GM21367 (cell line): ENCODE data around the gene ZBTB40.

Source experiments
- ATAC-seq: cut with Tn5 transposase; IDR thresholded peaks from one replicate; pipeline ENCODE4 v1.9.1; 2021; ENCODE audit not compliant: unreplicated experiment

Gene ZBTB40

DNA sequence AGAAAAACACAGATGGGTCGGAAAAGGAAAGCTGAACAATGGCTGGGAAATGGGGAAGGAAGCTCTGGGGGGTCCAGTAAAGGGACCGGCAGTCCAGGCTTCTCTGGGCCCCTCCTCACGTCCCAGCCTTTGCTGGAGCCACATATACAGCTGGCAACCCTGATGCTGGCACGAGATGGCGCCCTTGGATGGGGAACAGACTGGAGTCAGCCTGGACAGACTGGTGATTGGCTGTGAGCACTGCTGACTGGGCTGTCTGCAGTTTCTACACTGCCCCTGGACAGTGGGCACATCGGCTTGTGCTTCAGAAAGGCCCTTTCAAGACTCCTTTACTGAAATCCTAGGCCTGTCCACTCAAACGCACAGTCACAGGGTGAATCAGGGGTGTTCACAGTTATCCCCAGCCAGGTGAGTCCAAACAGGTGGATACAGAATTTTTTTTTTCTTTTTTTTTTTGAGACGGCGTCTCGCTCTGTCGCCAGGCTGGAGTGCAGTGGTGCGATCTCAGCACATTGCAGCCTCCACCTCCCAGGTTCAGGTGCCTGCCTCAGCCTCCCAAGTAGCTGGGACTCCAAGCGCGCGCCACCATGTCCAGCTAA lies 31.1 kb upstream of the ZBTB40 start:
- ATAC-seq = no peak

DNA sequence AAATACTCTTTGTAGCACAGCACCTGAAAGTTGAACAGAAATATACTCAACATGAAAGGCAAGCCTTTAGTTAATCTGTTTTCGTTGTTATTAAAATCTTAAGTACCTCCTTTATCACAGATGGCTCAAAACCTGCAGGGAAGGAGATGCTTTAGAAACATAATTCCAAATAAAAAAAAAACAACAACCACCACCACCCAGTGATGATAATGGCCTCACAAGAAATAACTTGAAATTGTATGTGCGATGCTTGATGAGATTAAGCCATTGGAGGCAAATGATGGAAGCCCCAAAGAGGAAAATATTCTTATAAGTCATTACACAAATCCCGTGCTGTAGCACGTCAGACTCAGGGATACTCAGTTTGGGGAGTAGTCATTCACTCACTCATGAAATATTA lies 24.9 kb upstream of the ZBTB40 start:
- ATAC-seq = no peak

DNA sequence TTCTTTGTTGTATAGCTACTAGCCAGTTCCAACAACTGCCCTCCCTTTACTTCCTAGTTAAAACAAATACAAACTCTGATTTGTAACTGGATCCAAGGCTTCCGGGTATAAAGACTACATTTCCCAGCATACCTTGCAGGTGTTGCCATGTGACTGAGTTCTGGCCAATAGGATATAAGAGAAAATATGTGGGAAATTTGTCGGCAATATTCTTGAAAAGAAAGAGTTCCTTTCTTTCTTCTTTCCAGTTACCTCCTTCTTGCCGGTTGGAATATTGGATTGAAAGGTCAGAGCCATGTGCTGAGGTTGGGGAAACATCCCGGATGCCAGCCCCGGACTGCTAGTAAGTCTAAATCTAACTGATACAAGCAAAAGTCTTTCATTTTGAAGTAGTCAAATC lies 23.0 kb upstream of the ZBTB40 start:
- ATAC-seq = no peak

DNA sequence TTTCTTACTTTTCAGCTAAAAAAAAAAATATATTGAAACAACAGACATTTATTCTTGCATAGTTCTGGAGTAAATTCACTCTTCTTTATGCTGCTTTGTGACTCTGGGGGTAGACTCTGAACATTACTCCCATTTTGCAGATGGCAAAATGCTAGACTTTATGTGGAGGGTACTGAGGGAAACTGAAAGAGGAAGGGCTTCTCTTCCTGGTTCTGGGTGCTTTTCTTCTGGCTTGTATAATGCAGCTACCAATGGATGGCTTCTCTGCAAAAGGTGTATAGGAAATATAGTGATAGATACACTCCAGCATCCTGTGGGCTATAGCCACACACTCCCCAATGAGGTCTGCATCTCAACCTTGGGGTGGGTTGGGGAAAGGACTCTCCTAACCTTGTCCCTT lies 19.7 kb upstream of the ZBTB40 start:
- no peak for ATAC-seq

- ATAC-seq = no peak
Observed at GRCh38 chr1:22434717-22435116, 16.9 kb upstream of the ZBTB40 start.

GRCh38 chr1:22436948-22437347 lies 14.7 kb upstream of the ZBTB40 start:
- ATAC-seq = no peak

DNA sequence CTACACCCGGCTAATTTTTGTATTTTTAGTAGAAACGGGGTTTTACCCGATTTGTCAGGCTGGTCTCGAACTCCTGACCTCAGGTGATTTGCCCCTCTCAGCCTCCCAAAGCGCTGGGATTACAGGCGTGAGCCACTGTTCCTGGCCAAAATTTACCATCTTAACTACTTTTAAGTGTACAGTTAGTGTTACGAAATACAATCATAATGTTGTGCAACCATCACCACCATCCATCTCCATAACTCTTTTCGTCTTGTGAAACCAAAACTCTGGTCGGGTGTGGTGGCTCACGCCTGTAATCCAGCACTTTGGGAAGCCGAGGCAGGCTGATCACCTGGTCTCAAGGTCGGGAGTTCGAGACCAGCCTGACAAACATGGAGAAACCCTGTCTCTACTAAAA lies 14.1 kb upstream of the ZBTB40 start:
- ATAC-seq = no peak

DNA sequence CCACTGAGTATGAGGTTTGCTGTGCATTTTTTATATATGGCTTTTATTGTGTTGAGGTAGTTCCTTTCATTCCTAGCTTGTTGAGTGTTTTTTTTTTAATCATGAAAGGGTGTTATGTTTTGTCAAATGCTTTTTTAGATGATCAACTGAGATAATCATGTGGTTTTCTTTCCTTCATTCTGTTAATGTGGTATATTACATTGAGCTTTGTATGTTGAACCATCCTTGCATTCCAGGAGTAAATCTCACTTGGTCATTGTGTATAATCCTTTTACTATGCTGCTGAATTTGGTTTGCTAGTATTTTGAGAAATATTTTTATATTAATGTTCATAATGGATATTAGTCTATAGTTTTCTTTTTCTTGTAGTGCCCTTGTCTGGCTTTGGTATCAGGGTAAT lies 11.1 kb upstream of the ZBTB40 start:
- no peak for ATAC-seq

- ATAC-seq = no peak
Observed at GRCh38 chr1:22442212-22442894, 9.3 kb upstream of the ZBTB40 start.

GRCh38 chr1:22443332-22443731 lies 8.3 kb upstream of the ZBTB40 start:
- ATAC-seq = no peak

DNA sequence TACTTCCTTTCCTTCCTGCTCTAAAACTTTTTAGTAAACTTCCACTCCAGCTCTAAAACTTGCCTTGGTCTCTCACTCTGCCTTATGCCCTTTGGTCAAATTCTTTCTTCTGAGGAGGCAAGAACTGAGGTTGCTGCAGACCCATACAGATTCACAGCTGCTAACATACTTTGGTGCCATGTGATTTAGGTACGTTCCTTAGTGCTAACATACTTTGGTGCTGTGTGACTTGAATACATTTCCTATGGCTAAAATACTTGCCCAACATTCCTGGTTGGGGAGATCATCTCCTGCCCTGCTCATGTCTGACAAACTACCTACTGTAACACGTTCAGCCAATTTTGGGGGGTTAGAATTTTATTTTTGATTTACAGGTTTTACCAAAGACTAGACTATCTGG lies 6.8 kb upstream of the ZBTB40 start:
- no peak for ATAC-seq

DNA sequence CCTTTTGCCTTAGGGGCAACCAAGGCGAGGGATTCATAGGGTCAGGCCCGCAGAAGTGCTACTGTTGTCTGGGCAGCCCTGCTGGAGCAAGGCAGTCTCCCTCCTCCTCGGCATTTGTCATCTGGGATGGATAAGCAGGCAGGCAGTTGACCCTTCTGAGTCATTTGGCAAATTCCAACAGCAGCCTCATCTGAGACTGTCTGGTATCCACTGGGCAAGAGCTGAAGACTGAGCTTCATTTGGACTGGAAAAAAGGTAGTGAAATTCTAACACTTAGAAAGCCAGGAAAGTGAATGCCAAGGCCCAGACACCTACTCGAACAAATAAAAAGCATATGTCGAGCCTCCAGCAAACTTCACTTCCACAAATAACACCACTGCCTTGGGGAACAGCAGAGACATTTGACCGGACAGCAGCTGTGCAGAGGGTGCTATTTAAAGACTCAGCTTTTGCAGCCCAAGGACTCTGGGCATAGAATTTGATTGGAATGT lies 4.0 kb upstream of the ZBTB40 start:
- no peak for ATAC-seq

DNA sequence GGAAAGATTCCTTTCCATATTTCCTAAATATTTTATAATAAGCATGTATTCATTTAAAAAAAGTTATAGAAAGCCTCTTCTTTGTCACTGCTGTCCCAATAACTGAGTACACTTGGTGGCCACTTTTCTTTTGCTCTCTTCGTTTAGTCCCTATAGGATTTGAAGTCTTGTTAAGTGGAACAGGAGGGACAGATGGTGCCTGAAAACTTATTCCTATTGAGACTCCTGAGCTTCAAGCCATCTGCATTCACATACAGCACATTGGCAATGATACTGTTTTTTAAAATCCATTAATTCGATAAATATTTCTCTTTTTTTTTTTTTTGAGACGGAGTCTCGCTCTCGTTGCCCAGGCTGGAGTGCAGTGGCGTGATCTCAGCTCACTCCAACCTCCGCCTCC lies 2.0 kb upstream of the ZBTB40 start:
- ATAC-seq = no peak

- ATAC-seq = no peak
Observed at GRCh38 chr1:22450351-22451021, 1.2 kb upstream of the ZBTB40 start.

DNA sequence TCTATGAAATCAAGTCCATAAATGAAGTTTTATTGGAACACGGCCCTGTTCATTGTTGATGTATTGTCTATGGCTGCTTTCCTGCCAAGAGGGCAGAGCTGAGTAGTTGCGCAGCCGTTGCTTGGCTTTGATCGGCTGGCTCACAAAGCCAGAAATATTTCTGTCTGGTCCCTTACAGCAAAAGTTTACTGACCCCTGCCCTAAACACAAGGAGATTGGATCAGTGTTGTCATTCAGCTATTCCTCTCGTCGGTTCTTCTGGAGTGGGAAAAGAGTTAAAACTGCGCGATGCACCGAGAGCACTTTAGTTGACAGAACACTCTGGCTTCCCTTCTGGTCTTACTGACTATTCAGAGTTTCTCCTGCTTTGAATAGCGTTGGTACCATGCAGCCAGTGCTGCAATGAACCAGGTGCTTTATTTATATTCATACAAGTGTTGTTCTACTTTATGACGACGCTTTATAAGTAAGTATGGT lies 868 bp downstream of the ZBTB40 start:
- peak; percentile 23 for ATAC-seq

DNA sequence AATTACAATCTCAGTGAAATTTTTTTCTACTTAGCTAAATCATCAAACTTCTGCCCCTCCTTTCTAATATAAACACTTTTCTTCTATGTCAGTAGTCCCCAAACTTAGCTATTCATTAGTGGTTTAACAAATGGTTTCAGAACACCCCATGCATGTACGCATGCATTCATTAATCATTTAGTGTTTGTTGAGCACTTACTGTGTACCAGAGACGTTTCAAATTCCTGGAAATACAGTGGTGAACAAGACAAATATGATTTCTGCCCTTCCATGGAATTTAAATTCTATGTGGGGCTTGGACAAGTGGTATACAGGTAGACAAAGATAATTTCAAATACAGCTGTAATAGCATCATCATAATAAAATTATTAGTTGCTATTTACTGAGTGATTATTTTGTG lies 1.5 kb downstream of the ZBTB40 start:
- ATAC-seq = no peak

- no peak for ATAC-seq
Observed at GRCh38 chr1:22454476-22455056, 2.9 kb downstream of the ZBTB40 start.

DNA sequence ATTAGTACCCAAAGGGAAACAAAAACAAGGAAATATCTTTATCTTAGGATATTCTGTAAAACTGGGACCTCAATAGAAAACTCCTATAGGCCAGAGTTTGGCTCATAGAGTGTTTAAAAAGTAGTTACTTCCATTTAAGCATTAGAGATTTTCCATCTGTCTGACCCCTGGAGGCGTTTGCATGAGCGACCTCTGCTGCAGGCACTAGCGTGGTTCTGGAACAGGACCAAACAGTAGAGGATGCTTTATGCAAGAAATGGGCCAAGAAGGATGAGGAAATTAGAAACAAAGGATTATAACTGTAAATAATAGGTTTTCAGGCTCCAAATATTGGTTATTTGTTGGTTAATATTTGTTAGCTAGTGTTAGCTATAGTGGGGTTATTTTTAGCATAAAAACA lies 5.7 kb downstream of the ZBTB40 start:
- no peak for ATAC-seq

- ATAC-seq = no peak
Observed at GRCh38 chr1:22457836-22458235, 6.2 kb downstream of the ZBTB40 start.

GRCh38 chr1:22461100-22461499 lies 9.4 kb downstream of the ZBTB40 start:
- no peak for ATAC-seq

GRCh38 chr1:22461678-22462527 lies 10.3 kb downstream of the ZBTB40 start:
- ATAC-seq = no peak
